Keratinocyte (primary cell): ENCODE results near the gene PYURF.

Source experiments
- CTCF ChIP-seq, 3 experiments: IDR thresholded peaks in 1 of 3; conservative IDR thresholded peaks in 1 of 3; optimal IDR thresholded peaks in 1 of 3; 2 replicates in 2 of 3; 3 replicates in 1 of 3; pipeline versions ENCODE3 to v1.5.1; 2011; ENCODE audit warnings: low read length in 3 of 3, mild to moderate bottlenecking in 3 of 3, moderate library complexity in 2 of 3, control low read depth in 1 of 3, inconsistent platforms in 1 of 3; ENCODE audit not compliant: insufficient read depth in 2 of 3; ENCODE audit errors: extremely low read depth in 1 of 3
- EZH2 ChIP-seq: IDR thresholded peaks from one replicate; pipeline ENCODE4 v1.6.1; 2012; ENCODE audit warnings: inconsistent platforms, mild to moderate bottlenecking, low read length, moderate library complexity

- TF ChIP-seq EZH2 (no peak), CTCF (optimal IDR thresholded peaks at IDR 0.05 in 1 of 3, IDR thresholded peaks at IDR 0.05 in 1 of 3, conservative IDR thresholded peaks at IDR 0.05 in 1 of 3; ENCODE audit: extremely low read depth in 1 of 3, insufficient read depth in 2 of 3, low read length in 3 of 3) (no peak)
Measured at GRCh38 chr4:88527787-88528186, 4.2 kb upstream of the PYURF start.
